GM23248 (cell line): ENCODE data around the gene DNAJB12.

Source experiments
- EZH2 ChIP-seq: fragments of 200-600 bp; sonication (generic); IDR thresholded peaks from 2 replicates; pipeline ENCODE4 v1.6.1; 2018; ENCODE audit warnings: antibody characterized with exemption, mild to moderate bottlenecking; ENCODE audit not compliant: insufficient read depth, poor library complexity, severe bottlenecking
- EZH2phosphoT487 ChIP-seq: fragments of 200-600 bp; sonication (generic); IDR thresholded peaks from 2 replicates; pipeline ENCODE4 v1.6.1; 2018; ENCODE audit warnings: antibody characterized with exemption, moderate library complexity, mild to moderate bottlenecking, low read depth; ENCODE audit not compliant: insufficient read depth

GRCh38 chr10:72354356-72355213 is at the start of gene DNAJB12:
- TF ChIP-seq EZH2 (no peak), EZH2phosphoT487 (no peak)
